GM12891 (cell line): ENCODE results near the gene ZNF587.

Experiments used
- POLR2A ChIP-seq: IDR thresholded peaks from 2 replicates; pipeline ENCODE4 v1.6.1; 2011; ENCODE audit warnings: low read depth, low read length, control low read depth
- POLR2AphosphoS5 ChIP-seq: IDR thresholded peaks from 2 replicates; pipeline ENCODE4 v1.6.1; 2011; ENCODE audit warnings: low read depth, low read length, control low read depth
- SPI1 ChIP-seq: IDR thresholded peaks from 2 replicates; pipeline ENCODE4 v1.6.1; 2011; ENCODE audit warnings: low read depth, low read length, control low read depth
- TAF1 ChIP-seq: IDR thresholded peaks from 2 replicates; pipeline ENCODE4 v1.6.1; 2011; ENCODE audit warnings: low read depth, low read length, control low read depth

DNA sequence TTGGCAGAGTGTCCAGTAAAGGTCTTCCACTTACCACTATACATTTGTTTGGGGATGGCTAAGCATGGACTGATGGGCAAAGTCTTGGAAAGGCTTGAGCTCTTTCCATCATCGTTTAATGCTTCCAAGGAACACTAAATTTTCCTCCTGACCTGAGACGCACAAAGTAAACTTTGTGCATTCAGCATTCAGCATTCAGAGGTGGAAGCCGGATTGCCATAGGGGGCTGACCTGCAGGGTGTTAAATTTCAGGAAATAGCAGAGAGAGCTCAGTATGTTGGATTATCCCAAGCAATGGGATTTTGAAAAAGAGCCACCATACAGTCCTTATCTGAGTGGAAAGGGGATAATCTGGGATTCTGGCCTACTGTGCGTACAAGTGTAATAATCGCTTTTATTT, 49.0 kb upstream of the ZNF587 start:
- TF ChIP-seq POLR2A = no peak
- no peak for TF ChIP-seq TAF1
- no peak for TF ChIP-seq POLR2AphosphoS5
- no peak for TF ChIP-seq SPI1
